Mesenchymal stem cell (in vitro differentiated cells and primary cell): ENCODE results near the gene CRIP2.
A peak's percentile ranks its signal among the peaks of the same experiment; 100 is the strongest.

Source experiments
- DNase-seq: peaks from one replicate; pipeline ENCODE4 v3.0.0-alpha.2; 2013
- H2AFZ ChIP-seq: one replicate; pipeline ENCODE4 v1.6.1; 2013; ENCODE audit warnings: low read depth, mild to moderate bottlenecking, control low read depth, inconsistent platforms, low read length, moderate library complexity
- H2AK5ac ChIP-seq: 2 replicates; pipeline ENCODE4 v1.6.1; 2013; ENCODE audit warnings: low read length, moderate library complexity, mild to moderate bottlenecking, inconsistent platforms; ENCODE audit not compliant: severe bottlenecking
- H2BK120ac ChIP-seq: one replicate; pipeline ENCODE4 v1.6.1; 2013; ENCODE audit warnings: low read depth, mild to moderate bottlenecking, inconsistent platforms, low read length, moderate library complexity
- H2BK12ac ChIP-seq, 2 experiments: one replicate each; pipeline ENCODE4 v1.6.1; 2013; ENCODE audit warnings: inconsistent platforms in 2 of 2, low read length in 2 of 2, mild to moderate bottlenecking in 2 of 2, moderate library complexity in 2 of 2, control low read depth in 1 of 2
- H2BK15ac ChIP-seq: one replicate; pipeline ENCODE4 v1.6.1; 2013; ENCODE audit warnings: mild to moderate bottlenecking, low read depth, inconsistent platforms; ENCODE audit not compliant: poor library complexity, severe bottlenecking
- H2BK5ac ChIP-seq: 2 replicates; pipeline ENCODE4 v1.6.1; 2013; ENCODE audit warnings: low read depth, mild to moderate bottlenecking, low read length, control low read depth, inconsistent platforms; ENCODE audit not compliant: poor library complexity, severe bottlenecking
- H3K14ac ChIP-seq, 2 experiments: one replicate each; pipeline ENCODE4 v1.6.1; 2013; ENCODE audit warnings: inconsistent platforms in 2 of 2, low read length in 2 of 2, control low read depth in 1 of 2, mild to moderate bottlenecking in 1 of 2, moderate library complexity in 1 of 2
- H3K18ac ChIP-seq, 2 experiments: one replicate each; pipeline ENCODE4 v1.6.1; 2013; ENCODE audit warnings: inconsistent platforms in 2 of 2, low read length in 2 of 2, control low read depth in 1 of 2, low read depth in 1 of 2, mild to moderate bottlenecking in 1 of 2
- H3K23ac ChIP-seq, 2 experiments: one replicate each; pipeline ENCODE4 v1.6.1; 2013; ENCODE audit warnings: inconsistent platforms in 2 of 2, low read length in 2 of 2, mild to moderate bottlenecking in 2 of 2, moderate library complexity in 2 of 2, control low read depth in 1 of 2
- H3K27ac ChIP-seq: 2 replicates; pipeline ENCODE4 v1.5.1; 2013; ENCODE audit warnings: mild to moderate bottlenecking, moderate library complexity, low read length, control low read depth, inconsistent platforms; ENCODE audit not compliant: poor library complexity, severe bottlenecking
- H3K27me3 ChIP-seq, 2 experiments: 2 replicates each; pipeline versions ENCODE4 v1.6.1 to v1.7.0; 2013; ENCODE audit warnings: low read length in 2 of 2, mild to moderate bottlenecking in 2 of 2, moderate library complexity in 2 of 2, control low read depth in 1 of 2, inconsistent platforms in 1 of 2; ENCODE audit not compliant: control insufficient read depth in 1 of 2, insufficient read depth in 1 of 2
- H3K36me3 ChIP-seq, 2 experiments: 2 replicates each; pipeline versions ENCODE4 v1.6.1 to v1.7.0; 2013; ENCODE audit warnings: low read length in 2 of 2, control low read depth in 1 of 2, inconsistent platforms in 1 of 2, low read depth in 1 of 2, mild to moderate bottlenecking in 1 of 2; ENCODE audit not compliant: insufficient read depth in 2 of 2, control insufficient read depth in 1 of 2
- H3K4ac ChIP-seq, 2 experiments: one replicate each; pipeline ENCODE4 v1.6.1; 2013; ENCODE audit warnings: inconsistent platforms in 2 of 2, low read length in 2 of 2, mild to moderate bottlenecking in 2 of 2, moderate library complexity in 2 of 2, control low read depth in 1 of 2, low read depth in 1 of 2
- H3K4me1 ChIP-seq: 2 replicates; pipeline ENCODE4 v1.6.1; 2013; ENCODE audit warnings: low read depth, low read length, control low read depth; ENCODE audit not compliant: control insufficient read depth, insufficient read depth
- H3K4me2 ChIP-seq: 2 replicates; pipeline ENCODE4 v1.6.1; 2013; ENCODE audit warnings: low read length, mild to moderate bottlenecking, inconsistent platforms; ENCODE audit not compliant: poor library complexity, severe bottlenecking
- H3K4me3 ChIP-seq, 2 experiments: 2 replicates each; pipeline versions ENCODE4 v1.5.1 to v1.7.0; 2013; ENCODE audit warnings: low read length in 2 of 2, mild to moderate bottlenecking in 2 of 2, control low read depth in 1 of 2, low read depth in 1 of 2; ENCODE audit not compliant: insufficient read depth in 1 of 2
- H3K79me1 ChIP-seq: replicated peaks from 2 replicates; pipeline ENCODE4 v1.6.1; 2013; ENCODE audit warnings: mild to moderate bottlenecking, control low read depth, low read length, inconsistent platforms; ENCODE audit not compliant: poor library complexity, severe bottlenecking
- H3K9ac ChIP-seq: 2 replicates; pipeline ENCODE4 v1.7.0; 2013; ENCODE audit warnings: mild to moderate bottlenecking, low read length, moderate library complexity
- H3K9me3 ChIP-seq: 2 replicates; pipeline ENCODE4 v1.7.0; 2013; ENCODE audit warnings: mild to moderate bottlenecking, low read length; ENCODE audit not compliant: control insufficient read depth
- H4K8ac ChIP-seq: one replicate; pipeline ENCODE4 v1.6.1; 2013; ENCODE audit warnings: inconsistent platforms, mild to moderate bottlenecking, low read length, moderate library complexity
- H4K91ac ChIP-seq: one replicate; pipeline ENCODE4 v1.6.1; 2013; ENCODE audit warnings: mild to moderate bottlenecking, low read length, inconsistent platforms
- WGBS: methylation state at CpG from one replicate; pipeline ENCODE4 v1.1.7; 2013; ENCODE audit warnings: mixed read lengths; 5-methylcytosine and 5-hydroxymethylcytosine counted together

Gene CRIP2

GRCh38 chr14:105489542-105490266, 15.1 kb downstream of the CRIP2 start:
- Histone ChIP-seq H3K4me2 (peak overlapping the region; percentile 96), H2AFZ (peak overlapping the region; percentile 60), H4K91ac (no peak overlapping the region), H4K8ac (no peak overlapping the region), H3K14ac (peak overlapping the region in 1 of 2 experiments; percentile 36), H2BK120ac (no peak overlapping the region), H3K27me3 (peaks cover 14 to 34% of the 10 kb centered on the region in 2 experiments), H2BK12ac (peak overlapping the region in 1 of 2 experiments; percentile 55), H3K23ac (no peak overlapping the region), H3K9ac (peak overlapping the region; percentile 92), H3K27ac (peak overlapping the region; percentile 1), H3K4ac (peak overlapping the region in 1 of 2 experiments; percentile 79), H3K18ac (peak overlapping the region in 1 of 2 experiments; percentile 91), H3K79me1 (peaks cover 1% of the 10 kb centered on the region), H3K4me3 (peak overlapping the region; percentile 60 to 81), H3K4me1 (peaks cover 31% of the 10 kb centered on the region), H3K9me3 (no peaks in the 10 kb centered on the region), H2AK5ac (no peak overlapping the region), H2BK5ac (no peak overlapping the region), H2BK15ac (no peak overlapping the region), H3K36me3 (peaks cover 0 to 9% of the 10 kb centered on the region in 2 experiments)
- DNase-seq, result peak; percentile 88
- WGBS, result 7% methylated on average over 30 of the region's 44 CpGs

DNA sequence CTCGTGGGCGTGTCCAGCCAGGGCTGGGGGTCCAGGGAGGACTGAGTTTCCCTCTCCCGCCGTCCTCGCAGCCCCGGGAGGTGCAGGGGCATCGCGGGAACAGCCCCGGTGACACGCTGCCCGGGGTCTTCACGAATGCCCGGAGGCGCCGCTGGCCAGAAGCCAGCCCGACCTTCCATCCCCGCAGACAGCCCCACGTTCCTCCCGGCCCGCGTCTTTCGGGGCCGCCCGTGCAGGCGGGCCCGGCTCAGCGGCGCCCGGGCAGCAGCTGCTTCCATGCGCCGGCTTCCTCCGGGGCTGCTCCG, 15.6 kb downstream of the CRIP2 start:
- H3K4me1 ChIP-seq, result peaks cover 30% of the 10 kb centered on the region
- peak overlapping the region in 1 of 2 experiments; percentile 55 for H2BK12ac ChIP-seq
- no peak for DNase-seq
- peak overlapping the region; percentile 60 to 81 for H3K4me3 ChIP-seq
- no peak overlapping the region for H3K27ac ChIP-seq
- WGBS, result under 1% methylated on average over 29 of the region's 33 CpGs
- peak overlapping the region; percentile 1 for H2BK15ac ChIP-seq
- peak overlapping the region; percentile 35 to 79 for H3K4ac ChIP-seq
- peak overlapping the region; percentile 57 for H2BK120ac ChIP-seq
- peak overlapping the region; percentile 84 for H2AFZ ChIP-seq
- H3K4me2 ChIP-seq, result peak overlapping the region; percentile 96
- no peak overlapping the region for H2AK5ac ChIP-seq
- peaks cover 14 to 30% of the 10 kb centered on the region in 2 experiments for H3K27me3 ChIP-seq
- H3K9ac ChIP-seq, result peak overlapping the region; percentile 92
- H3K18ac ChIP-seq, result peak overlapping the region; percentile 58 to 91
- no peak overlapping the region for H4K8ac ChIP-seq
- H3K79me1 ChIP-seq, result peaks cover 1% of the 10 kb centered on the region
- H2BK5ac ChIP-seq, result no peak overlapping the region
- peak overlapping the region in 1 of 2 experiments; percentile 36 for H3K14ac ChIP-seq
- no peaks in the 10 kb centered on the region for H3K9me3 ChIP-seq
- no peak overlapping the region for H3K23ac ChIP-seq
- peaks cover 0 to 9% of the 10 kb centered on the region in 2 experiments for H3K36me3 ChIP-seq
- H4K91ac ChIP-seq, result peak overlapping the region; percentile 5

DNA sequence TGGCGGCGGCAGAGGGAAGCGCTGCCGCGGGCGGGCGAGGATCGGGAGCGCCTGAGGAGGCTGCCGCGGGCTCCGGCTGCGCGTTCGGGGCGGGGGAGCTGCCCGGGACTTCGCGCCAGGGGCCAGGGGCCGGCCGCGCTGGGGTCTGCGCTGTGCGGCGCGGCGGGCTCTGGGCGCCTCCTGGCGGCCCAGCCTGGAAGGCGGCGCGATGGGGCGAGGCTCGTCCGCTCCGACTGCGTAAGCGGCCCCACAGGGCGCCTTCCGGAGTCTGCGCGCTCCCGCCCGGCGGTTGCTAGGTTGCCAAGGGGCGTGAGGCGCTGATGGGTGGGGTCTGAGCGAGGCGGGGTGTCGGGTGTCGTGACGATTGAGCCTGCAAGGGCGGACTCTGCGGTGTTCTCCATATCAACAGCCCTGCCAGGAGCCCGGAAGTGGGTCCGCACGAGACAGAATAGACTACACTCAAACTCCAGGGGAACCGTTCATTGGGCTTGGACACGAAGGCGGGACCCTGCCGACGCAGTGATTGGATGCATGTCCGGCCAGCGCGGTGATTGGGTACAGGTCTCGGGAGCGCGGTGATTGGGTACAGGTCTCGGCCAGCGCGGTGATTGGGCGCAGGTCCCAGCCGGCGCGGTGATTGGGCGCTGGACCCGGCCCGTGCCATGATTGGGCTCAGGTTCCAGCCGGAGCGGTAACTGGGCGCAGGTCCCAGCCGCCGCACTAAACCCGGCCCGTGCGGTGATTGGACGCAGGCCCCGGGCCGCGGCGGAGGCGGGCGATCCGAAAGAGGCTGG, 16.1 kb downstream of the CRIP2 start, which contains the start of gene TEDC1:
TEDC1 (plus strand) TSS at position 675 of the 794 bp plus-strand sequence. CDS start 130 bp downstream, outside the sequence.
- no peak within 1 kb of the TSS for H4K8ac ChIP-seq
- peak within 1 kb of the TSS; percentile 84 for H2AFZ ChIP-seq
- peak within 1 kb of the TSS in 1 of 2 experiments; percentile 36 for H3K14ac ChIP-seq
- peaks cover 29% of the 10 kb centered on the region for H3K4me1 ChIP-seq
- peaks cover 1% of the 10 kb centered on the region for H3K79me1 ChIP-seq
- H2BK15ac ChIP-seq, result peak within 1 kb of the TSS; percentile 1
- peaks cover 11 to 28% of the 10 kb centered on the region in 2 experiments for H3K27me3 ChIP-seq
- no peak within 1 kb of the TSS for H2BK5ac ChIP-seq
- H3K9ac ChIP-seq, result peak within 1 kb of the TSS; percentile 92
- peak within 1 kb of the TSS; percentile 5 for H4K91ac ChIP-seq
- WGBS, result 12% methylated on average over 76 of the region's 94 CpGs
- H2AK5ac ChIP-seq, result no peak within 1 kb of the TSS
- peak within 1 kb of the TSS; percentile 58 to 91 for H3K18ac ChIP-seq
- no peaks in the 10 kb centered on the region for H3K9me3 ChIP-seq
- H3K27ac ChIP-seq, result no peak within 1 kb of the TSS
- peak within 1 kb of the TSS; percentile 35 to 79 for H3K4ac ChIP-seq
- H2BK120ac ChIP-seq, result peak within 1 kb of the TSS; percentile 57
- H2BK12ac ChIP-seq, result peak within 1 kb of the TSS in 1 of 2 experiments; percentile 55
- peak; percentile 100 for DNase-seq
- H3K4me3 ChIP-seq, result peak within 1 kb of the TSS; percentile 68 to 81
- peak within 1 kb of the TSS; percentile 96 for H3K4me2 ChIP-seq
- peaks cover 0 to 9% of the 10 kb centered on the region in 2 experiments for H3K36me3 ChIP-seq
- no peak within 1 kb of the TSS for H3K23ac ChIP-seq
